Activated CD8-positive, alpha-beta memory T cell treated with anti-CD3 and anti-CD28 coated beads for 1 hour (primary cell): Measurements from ENCODE around the gene PAGE2B.
"Not testable (repeated sequence)": the region's sequence is repeated elsewhere in the genome, so short reads cannot be mapped to it uniquely, and the experiment has no call there.

Source experiments
- DNase-seq, 2 donors: peaks; one replicate each; pipeline ENCODE4 v3.0.0-alpha.2; 2020; ENCODE audit warnings: low read depth in 1 of 2; ENCODE audit errors: extremely low read depth in 1 of 2

Gene PAGE2B

DNA sequence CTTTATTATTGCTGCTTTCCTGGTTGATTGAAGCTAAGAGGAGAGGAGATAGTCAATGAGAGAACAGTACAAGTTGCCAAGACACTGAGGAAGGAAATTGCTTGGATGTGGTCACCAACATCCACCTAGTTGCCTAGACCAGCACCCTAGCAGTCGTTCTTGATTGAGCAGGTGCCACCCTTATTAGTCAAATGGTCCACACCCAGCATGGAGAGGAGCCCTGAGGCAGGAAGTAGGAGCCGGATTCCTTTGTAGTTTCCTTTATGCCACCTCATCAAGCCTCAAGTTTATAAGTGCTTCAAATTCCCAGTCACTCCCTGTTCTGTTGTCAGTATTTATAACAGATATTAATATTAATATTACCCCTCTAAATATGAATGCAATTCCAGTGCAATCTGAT lies 33.1 kb downstream of the PAGE2B start:
- DNase-seq = no peak

DNA sequence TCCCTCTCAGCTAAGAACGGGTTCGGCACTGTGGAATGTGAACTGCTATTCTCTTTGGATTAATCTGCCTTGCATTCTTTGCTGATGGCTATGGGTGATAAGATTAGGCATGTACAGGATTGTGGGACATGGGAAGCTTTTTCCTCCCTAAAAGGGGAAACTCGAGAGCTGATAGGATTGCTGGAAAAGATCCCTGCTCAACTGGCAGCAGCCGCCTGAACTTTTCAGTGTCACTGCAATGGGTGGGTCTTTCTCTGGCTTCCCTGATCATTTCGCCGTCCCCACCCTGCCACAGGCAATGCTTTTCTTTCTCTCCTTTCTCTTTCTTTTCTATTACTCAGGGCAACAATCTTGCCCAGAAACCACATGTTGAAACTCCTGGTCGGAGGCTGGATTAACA lies 34.5 kb downstream of the PAGE2B start:
- no peak for DNase-seq

DNA sequence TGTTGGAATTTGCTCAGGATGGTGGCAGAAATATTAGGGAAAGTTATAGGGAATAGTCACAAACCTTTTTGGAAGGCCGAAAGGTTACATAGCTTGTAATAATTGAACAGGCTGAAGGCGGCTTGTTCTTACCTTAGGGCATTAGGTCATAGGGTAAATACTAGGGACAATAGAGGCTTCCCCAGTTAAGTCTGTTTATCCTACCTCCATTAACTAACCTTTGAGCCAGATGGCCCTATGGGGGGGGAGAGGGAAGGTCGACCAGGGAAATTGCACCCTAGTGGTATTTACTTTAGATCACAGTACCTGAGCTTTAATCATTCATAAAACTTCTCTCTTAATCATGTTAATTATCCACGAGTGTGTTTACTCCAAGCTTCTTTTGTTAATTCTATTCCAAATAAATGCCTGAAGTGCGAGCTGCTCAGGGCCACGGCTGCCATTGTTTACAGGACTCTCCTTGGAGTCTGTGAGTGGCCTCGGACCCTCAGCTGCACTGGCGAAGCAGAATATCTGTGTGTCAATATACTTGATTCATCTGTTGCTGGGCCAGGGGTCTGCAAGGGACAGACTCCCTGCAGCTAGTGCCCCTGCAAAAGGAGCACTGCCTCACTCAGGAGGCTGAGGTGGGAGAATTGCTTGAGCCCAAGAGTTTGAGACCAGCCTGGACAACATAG lies 36.9 kb downstream of the PAGE2B start:
- no peak for DNase-seq

DNA sequence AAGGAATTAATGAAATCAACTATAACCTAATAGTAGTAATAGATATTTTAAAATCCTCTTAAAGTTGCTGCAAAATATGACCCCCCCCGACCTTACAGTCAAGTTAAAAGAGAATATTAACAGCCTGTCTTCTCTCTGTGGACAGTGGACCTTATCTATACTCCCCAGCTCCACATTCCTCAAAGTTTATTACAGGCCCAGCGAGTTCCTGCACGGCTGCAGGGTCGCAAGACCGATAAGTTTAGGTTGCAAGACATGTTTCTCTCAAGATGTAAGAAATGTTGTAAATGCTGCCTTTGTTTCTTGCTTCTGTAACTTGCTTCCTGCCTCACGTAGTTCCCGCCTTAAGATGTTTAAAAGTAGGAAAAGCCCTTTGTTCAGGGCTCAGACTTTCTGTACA lies 41.8 kb downstream of the PAGE2B start:
- not testable (repeated sequence) for DNase-seq

DNA sequence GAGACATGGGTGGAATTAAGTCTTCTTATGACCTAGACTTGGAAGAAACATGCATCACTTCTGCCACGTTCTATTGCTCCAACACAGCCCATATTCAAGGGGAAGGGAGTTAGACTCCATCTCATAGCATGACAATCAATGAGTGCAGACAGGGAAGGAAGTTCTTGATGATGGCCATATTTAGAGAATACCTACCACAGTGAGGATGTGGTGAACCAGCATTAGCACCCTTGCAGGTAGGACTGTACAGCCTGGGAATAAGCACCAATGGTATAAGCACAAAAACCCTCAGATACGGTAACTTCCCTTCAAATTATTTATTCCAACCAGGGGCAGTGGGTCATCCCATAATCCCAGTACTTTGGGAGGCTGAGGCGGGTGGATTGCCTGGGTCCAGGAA lies 43.7 kb downstream of the PAGE2B start:
- no peak for DNase-seq

DNA sequence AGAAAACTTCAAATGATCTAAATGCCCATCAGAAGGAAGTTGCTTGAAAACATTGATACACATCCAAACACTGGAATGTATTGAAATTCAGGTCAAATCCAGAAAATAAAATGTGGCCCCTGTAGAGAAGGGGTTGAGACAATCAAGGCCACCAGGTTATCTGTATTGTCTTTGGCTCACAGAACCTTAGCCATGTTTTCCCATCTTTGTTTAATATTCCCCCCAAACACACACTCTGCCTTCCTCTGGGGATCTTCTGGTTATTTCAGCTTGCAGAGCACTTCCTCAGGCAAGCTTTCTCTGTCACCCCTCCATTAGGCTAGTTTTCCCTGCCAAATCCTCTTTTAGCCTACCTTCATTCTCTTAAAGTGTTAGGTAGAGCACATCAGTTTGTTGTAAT lies 44.4 kb downstream of the PAGE2B start:
- no peak for DNase-seq

DNA sequence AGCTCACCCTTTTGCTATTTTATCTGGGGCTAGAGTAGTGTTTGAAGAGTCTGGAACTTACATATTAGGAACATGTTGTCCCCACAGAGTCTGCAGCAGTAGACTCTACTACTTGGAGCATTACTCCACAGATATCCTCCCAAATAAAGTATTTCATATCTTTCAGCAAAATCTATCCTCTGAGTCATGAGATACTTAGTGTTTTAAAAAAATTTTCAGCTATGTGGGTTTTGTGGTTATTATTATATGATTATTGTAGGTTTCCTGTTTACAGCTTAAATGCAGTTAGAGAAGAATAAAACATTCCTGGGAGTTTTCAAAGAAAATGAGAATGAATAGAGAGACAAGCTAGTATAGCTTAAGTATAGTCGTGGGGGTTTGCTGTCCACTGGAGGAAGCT lies 44.9 kb downstream of the PAGE2B start:
- no peak for DNase-seq

DNA sequence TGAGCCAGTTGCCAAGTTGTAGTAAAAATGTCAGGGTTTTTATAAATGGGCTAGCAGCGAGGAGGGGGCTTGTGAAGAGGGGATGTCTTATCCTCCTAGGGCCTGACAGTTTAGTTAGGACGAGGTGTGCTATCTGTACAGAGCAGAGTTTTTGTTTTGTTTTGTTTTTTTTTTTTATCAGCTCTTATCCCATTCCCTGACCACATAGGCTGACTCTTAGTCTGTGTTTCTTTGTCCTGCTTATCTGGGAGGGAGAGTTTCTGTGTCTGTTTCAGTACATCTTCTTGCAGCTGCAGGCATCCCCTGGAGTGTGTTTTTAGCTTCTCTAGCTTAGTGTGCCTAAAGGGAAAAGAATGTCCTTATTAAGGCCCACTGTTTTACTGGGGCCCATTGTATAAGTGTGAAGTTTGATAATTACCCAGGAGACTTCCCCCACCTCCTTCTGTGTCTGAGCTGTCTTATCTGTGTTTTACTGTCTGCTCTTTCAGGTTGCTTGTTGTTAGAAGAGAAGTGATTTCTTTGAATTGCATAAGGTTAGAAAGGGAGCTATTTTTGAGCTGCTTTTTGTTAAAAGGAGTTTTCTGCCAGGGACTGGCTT lies 46.0 kb downstream of the PAGE2B start:
- no peak for DNase-seq

DNA sequence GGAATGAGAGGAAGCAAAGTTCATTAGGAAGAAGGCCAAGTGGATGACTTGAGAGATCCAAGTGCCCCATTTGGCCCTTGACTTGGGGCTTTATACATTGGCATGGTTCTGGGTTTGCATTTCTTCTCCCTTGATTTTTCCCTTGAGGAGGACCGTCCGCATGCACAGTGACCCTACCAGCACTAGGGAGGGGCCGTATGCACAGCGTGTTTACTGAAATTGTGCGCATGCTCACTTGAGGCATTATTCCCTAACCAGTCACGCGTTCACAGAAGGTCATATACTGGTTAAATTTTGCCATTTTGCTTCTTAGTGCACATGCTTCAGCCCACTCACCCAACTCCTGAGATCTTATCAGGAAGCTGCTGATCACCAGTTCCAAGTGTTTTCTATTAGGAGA lies 49.1 kb downstream of the PAGE2B start:
- no peak for DNase-seq

DNA sequence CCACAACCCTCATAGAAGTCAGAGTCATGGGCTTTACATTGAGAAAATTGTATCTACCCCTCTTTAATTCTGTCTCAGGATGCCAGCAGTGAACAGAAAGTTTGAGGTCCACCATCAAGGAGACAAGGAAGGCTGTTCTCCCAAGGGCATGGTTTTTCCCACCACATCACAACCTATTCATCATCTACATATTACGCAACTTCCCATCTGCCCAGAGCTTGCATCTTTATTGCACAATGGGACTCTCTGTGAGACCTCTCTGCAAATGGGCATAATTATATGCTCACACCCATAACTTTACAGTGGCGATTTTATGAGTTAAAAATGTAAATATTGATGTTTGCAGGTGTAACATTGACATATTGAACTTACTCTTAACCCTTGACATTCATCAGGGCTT lies 52.9 kb downstream of the PAGE2B start:
- DNase-seq = no peak
